Ecto neural progenitor cell (in vitro differentiated cells): ENCODE data around the gene ATN1.
"Not testable (repeated sequence)": the region's sequence is repeated elsewhere in the genome, so short reads cannot be mapped to it uniquely, and the experiment has no call there.

Source experiments
- DNase-seq: peaks from one replicate; pipeline ENCODE4 v3.0.0-alpha.2; 2018; ENCODE audit warnings: low spot score

The ATN1 gene

DNA sequence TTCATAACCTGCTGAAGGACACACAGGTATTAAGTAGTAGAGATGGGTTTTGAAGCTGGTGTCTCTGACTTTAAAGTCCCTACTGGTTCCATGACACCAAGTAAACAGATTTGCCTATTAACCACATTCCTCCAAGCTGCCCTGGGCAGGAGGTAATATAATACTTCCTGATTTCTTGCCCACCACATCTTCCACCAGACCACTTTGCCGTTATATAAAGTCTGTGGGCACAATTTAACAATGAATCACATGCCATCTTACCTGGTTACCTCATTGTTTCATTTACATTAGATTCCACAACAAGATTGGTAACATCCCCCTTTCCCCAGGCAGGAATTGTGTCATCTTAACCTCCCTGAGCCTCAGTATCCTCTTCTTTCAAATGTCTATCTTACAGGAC lies 24.0 kb upstream of the ATN1 start:
- no peak for DNase-seq

- DNase-seq = peak; percentile 100
Observed at GRCh38 chr12:6904280-6905276, 23.2 kb upstream of the ATN1 start, which contains the start of gene LRRC23. LRRC23 (plus strand) TSS chr12:6904822; CDS start chr12:6905634, 812 bp downstream.

- no peak for DNase-seq
Observed at GRCh38 chr12:6905414-6906040, 22.2 kb upstream of the ATN1 start.

DNA sequence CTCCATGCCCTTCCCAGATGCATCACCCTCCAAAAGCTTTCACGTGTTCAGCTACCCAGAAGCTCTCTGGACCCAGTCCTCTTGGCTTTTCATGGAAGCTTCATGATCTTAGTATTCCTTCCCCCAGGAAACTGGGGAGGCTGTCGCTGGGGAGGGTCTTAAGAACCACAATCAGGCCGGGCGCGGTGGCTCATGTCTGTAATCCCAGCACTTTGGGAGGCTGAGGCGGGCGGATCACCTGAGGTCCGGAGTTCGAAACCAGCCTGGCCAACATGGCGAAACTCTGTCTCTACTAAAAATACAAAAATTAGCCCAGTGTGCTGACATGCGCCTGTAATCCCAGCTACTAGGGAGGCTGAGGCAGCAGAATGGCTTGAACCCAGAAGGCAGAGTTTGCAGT lies 19.6 kb upstream of the ATN1 start:
- not testable (repeated sequence) for DNase-seq

- DNase-seq = no peak
Observed at GRCh38 chr12:6909421-6910145, 18.2 kb upstream of the ATN1 start.

- no peak for DNase-seq
Observed at GRCh38 chr12:6912164-6912935, 15.4 kb upstream of the ATN1 start.

GRCh38 chr12:6914246-6914946 lies 13.4 kb upstream of the ATN1 start, which contains the start of gene ENO2:
ENO2 (plus strand) TSS chr12:6914580; CDS start chr12:6915833, 1,253 bp downstream.
- peak; percentile 85 for DNase-seq

DNA sequence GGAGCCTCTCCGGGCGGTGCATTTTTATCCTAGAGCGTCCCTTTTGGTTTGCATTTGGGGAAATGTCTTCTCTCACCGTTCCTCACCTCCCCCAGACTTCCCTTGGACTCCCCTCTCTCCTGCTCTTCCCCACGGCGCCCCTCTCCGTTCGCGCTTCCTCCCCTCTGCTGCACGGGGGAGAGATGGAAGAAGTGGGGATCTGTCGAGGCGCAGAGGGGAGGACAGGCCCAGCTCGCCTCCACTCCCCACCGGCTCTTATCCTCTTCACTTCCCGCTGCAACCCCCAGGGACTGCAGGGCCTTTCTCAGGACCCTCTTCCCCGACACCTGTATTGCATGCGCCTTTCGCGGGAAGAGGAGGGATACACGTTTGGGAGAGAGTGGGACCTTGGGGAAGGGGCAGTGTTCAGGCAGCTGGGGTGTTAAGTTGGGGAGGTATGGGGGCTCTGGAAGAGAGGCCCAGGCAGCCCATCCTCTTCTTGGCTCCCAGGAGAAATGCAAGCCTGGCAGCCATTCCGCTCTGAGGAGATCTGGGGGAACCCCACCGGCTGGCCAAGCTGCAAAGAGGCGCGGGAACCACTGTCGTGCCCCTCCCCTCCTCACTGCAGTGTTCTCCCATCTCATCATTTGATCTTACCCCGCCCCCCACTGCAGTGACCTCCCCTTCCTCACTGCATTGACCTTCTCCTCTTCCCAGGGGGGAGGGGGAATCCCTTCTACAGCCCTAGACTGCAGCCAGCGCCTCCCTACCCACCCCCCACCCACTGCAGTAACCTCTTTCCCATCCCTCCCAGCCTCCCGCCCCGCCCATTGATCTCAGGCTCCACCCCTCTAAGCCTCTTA lies 12.6 kb upstream of the ATN1 start:
- DNase-seq = peak; percentile 89

GRCh38 chr12:6915789-6916285 lies 11.9 kb upstream of the ATN1 start:
- DNase-seq = no peak

DNA sequence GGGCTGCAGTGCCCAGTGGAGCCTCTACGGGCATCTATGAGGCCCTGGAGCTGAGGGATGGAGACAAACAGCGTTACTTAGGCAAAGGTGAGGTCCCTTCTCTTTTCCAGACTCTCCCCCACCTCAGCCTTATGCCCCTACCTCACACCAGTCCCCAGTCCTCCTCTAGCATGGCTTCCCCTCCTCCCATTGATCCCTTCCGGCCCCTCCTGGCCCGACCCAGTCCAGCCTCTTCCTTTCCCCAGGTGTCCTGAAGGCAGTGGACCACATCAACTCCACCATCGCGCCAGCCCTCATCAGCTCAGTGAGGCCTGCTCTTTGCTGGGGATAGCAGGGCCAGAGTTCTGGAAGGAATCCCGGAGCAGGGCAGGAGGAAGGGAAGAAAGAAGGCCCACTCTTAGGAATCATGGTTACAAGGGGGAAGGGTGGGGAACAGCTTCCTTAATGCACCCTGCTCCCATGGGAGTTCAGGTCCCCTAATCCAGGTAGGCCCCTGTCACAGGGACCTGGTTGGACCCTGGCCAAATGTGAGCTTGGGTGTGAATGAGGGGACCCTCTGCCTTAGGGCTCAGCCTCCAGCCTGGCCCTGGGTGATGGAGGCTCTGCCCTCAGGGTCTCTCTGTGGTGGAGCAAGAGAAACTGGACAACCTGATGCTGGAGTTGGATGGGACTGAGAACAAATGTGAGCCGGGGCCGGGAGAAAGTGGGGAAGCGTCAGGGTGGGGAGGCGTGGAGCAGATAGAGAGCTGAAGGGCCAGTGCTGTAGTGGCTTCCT lies 11.1 kb upstream of the ATN1 start:
- DNase-seq = no peak

- no peak for DNase-seq
Observed at GRCh38 chr12:6917491-6918231, 10.1 kb upstream of the ATN1 start.

- DNase-seq = no peak
Observed at GRCh38 chr12:6919588-6919987, 8.2 kb upstream of the ATN1 start.

- DNase-seq = no peak
Observed at GRCh38 chr12:6921539-6921938, 6.2 kb upstream of the ATN1 start.

- no peak for DNase-seq
Observed at GRCh38 chr12:6921996-6922946, 5.5 kb upstream of the ATN1 start.

- no peak for DNase-seq
Observed at GRCh38 chr12:6923003-6923732, 4.6 kb upstream of the ATN1 start.

DNA sequence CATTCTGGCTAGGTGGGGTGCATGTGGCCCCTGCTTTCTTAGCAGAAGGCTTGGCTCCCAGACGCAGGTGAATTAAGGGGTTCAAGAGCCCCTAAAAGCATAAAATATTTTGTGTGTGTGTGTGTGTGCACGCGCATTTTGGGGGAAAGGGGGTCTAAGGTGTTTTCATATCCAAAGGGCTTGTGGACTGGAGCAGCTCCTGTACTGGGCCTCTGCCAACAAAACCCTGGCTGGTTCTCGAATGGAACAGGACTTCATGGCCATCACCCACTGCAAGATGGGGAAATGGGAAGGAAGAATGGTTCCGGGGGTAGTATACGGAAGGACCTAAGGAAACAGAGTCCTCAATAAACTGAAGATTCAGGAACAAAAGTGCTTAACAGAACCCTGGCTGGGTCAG lies 3.9 kb upstream of the ATN1 start:
- no peak for DNase-seq

- DNase-seq = peak; percentile 67
Observed at GRCh38 chr12:6925239-6925539, 2.6 kb upstream of the ATN1 start.
